IMR-90 (cell line): Measurements from ENCODE around the gene RHO. TPM values are rescaled to one million over a fixed set of nuclear protein-coding genes. Genes with fewer than 3 reads are reported as not detected.
A peak's percentile ranks its signal among the peaks of the same experiment; 100 is the strongest.
"Not testable (repeated sequence)": the region's sequence is repeated elsewhere in the genome, so short reads cannot be mapped to it uniquely, and the experiment has no call there.

Experiments used
- ATAC-seq: fragments of 200-7000 bp; cut with Tn5 transposase; 2 replicates; pipeline ENCODE4 v1.9.1; 2020; ENCODE audit warnings: low read depth, mild to moderate bottlenecking, moderate library complexity
- BruUV-seq: library from RNA; stranded (reverse); fragments of 400-500 nt; replicated peaks from 2 replicates; lab custom pipeline; 2021; lab: Mats Ljungman, UMichigan
- CTCF ChIA-PET: fragments of 300-600 bp; formaldehyde crosslinking; extraction: SDS; loops from one replicate; lab custom pipeline; 2021; ENCODE audit warnings: antibody characterized with exemption; lab: Yijun Ruan, JAX
- POLR2A ChIA-PET: fragments of 300-600 bp; sonication (Branson Sonifier 250); formaldehyde crosslinking; loops from one replicate; lab custom pipeline; 2022; ENCODE audit warnings: antibody characterized with exemption; ENCODE audit not compliant: unreplicated experiment; lab: Charles Lee
- DNase-seq: peaks from one replicate; pipeline ENCODE4 v3.0.0; 2013
- H2AFZ ChIP-seq: replicated peaks from 2 replicates; pipeline ENCODE3; 2013; ENCODE audit warnings: low read length, mild to moderate bottlenecking; ENCODE audit not compliant: poor library complexity
- H2AK5ac ChIP-seq: 2 replicates; pipeline ENCODE4 v1.6.1; 2013; ENCODE audit warnings: low read depth, low read length, inconsistent platforms
- H2AK9ac ChIP-seq: replicated peaks from 2 replicates; pipeline ENCODE3; 2013; ENCODE audit warnings: mild to moderate bottlenecking, low read depth, low read length, moderate library complexity; ENCODE audit not compliant: poor library complexity
- H2BK120ac ChIP-seq: 2 replicates; pipeline ENCODE4 v1.6.1; 2013; ENCODE audit warnings: low read depth, low read length, inconsistent platforms
- H2BK15ac ChIP-seq: 3 replicates; pipeline ENCODE4 v1.6.1; 2013; ENCODE audit warnings: low read depth, low read length, inconsistent platforms
- H2BK20ac ChIP-seq: 2 replicates; pipeline ENCODE4 v1.6.1; 2013; ENCODE audit warnings: low read depth, mild to moderate bottlenecking, inconsistent platforms, low read length, moderate library complexity
- H2BK5ac ChIP-seq: 2 replicates; pipeline ENCODE4 v1.6.1; 2013; ENCODE audit warnings: mild to moderate bottlenecking, low read depth, low read length, inconsistent platforms; ENCODE audit not compliant: poor library complexity, severe bottlenecking
- H3K14ac ChIP-seq: replicated peaks from 2 replicates; pipeline ENCODE4 v1.6.1; 2013; ENCODE audit warnings: low read depth, low read length, inconsistent platforms
- H3K18ac ChIP-seq: 2 replicates; pipeline ENCODE4 v1.6.1; 2013; ENCODE audit warnings: low read depth, low read length, control low read depth
- H3K23ac ChIP-seq: 2 replicates; pipeline ENCODE4 v1.6.1; 2013; ENCODE audit warnings: low read depth, low read length, inconsistent platforms
- H3K27ac ChIP-seq: 2 replicates; pipeline ENCODE4 v1.5.1; 2013; ENCODE audit warnings: mild to moderate bottlenecking, control low read depth, low read length; ENCODE audit not compliant: insufficient read depth
- H3K27me3 ChIP-seq: 2 replicates; pipeline ENCODE4 v1.6.1; 2013; ENCODE audit warnings: low read length; ENCODE audit not compliant: control insufficient read depth, insufficient read depth
- H3K36me3 ChIP-seq: 2 replicates; pipeline ENCODE4 v1.6.1; 2013; ENCODE audit warnings: low read length, mixed read lengths; ENCODE audit not compliant: control insufficient read depth, insufficient read depth
- H3K4ac ChIP-seq: 2 replicates; pipeline ENCODE4 v1.6.1; 2013; ENCODE audit warnings: low read depth, low read length, inconsistent platforms
- H3K4me1 ChIP-seq: 2 replicates; pipeline ENCODE4 v1.6.1; 2013; ENCODE audit warnings: low read length, mixed read lengths; ENCODE audit not compliant: control insufficient read depth, insufficient read depth
- H3K4me2 ChIP-seq: 2 replicates; pipeline ENCODE4 v1.6.1; 2013; ENCODE audit warnings: low read depth, mild to moderate bottlenecking, control low read depth, low read length, moderate library complexity
- H3K4me3 ChIP-seq: 2 replicates; pipeline ENCODE4 v1.5.1; 2013; ENCODE audit warnings: low read depth, mild to moderate bottlenecking, control low read depth, low read length, moderate library complexity; ENCODE audit not compliant: insufficient read depth
- H3K56ac ChIP-seq: 2 replicates; pipeline ENCODE4 v1.6.1; 2013; ENCODE audit warnings: low read length, inconsistent platforms; ENCODE audit not compliant: insufficient read depth; ENCODE audit errors: extremely low read depth
- H3K79me1 ChIP-seq, 2 experiments: 2 replicates each; pipeline ENCODE4 v1.6.1; 2013; ENCODE audit warnings: low read length in 2 of 2, inconsistent platforms in 1 of 2, low read depth in 1 of 2
- H3K9ac ChIP-seq: 2 replicates; pipeline ENCODE4 v1.6.1; 2013; ENCODE audit warnings: low read depth, low read length, control low read depth
- H3K9me1 ChIP-seq: 2 replicates; pipeline ENCODE4 v1.6.1; 2013; ENCODE audit warnings: low read length, inconsistent platforms; ENCODE audit not compliant: insufficient read depth
- H3K9me3 ChIP-seq: 2 replicates; pipeline ENCODE4 v1.6.1; 2013; ENCODE audit warnings: low read length; ENCODE audit not compliant: control insufficient read depth, insufficient read depth
- H4K20me1 ChIP-seq: 2 replicates; pipeline ENCODE4 v1.6.1; 2013; ENCODE audit warnings: low read length, inconsistent platforms; ENCODE audit not compliant: insufficient read depth
- H4K5ac ChIP-seq: 2 replicates; pipeline ENCODE4 v1.6.1; 2013; ENCODE audit warnings: mild to moderate bottlenecking, low read depth, low read length, control low read depth
- H4K8ac ChIP-seq, 2 experiments: 2 replicates each; pipeline ENCODE4 v1.6.1; 2013; ENCODE audit warnings: low read depth in 2 of 2, low read length in 2 of 2, control low read depth in 1 of 2, inconsistent platforms in 1 of 2
- H4K91ac ChIP-seq: 2 replicates; pipeline ENCODE4 v1.6.1; 2013; ENCODE audit warnings: low read depth, low read length, inconsistent platforms; ENCODE audit not compliant: insufficient read depth
- WGBS, 2 experiments: methylation state at CpG; one replicate each; pipeline versions ENCODE4 v1.1.5 to v1.1.7; 2013; ENCODE audit warnings: missing lambda C conversion rate in 2 of 2; ENCODE audit not compliant: insufficient read length in 1 of 2; ENCODE audit errors: extremely low coverage in 2 of 2; 5-methylcytosine and 5-hydroxymethylcytosine counted together
- dilution Hi-C: fragments of 300-500 bp; cut with HindIII; formaldehyde crosslinking; loops from one replicate; pipeline ENCODE4 v1.14.3; 2018; ENCODE audit warnings: low sequenced_read_pairs; ENCODE audit not compliant: unreplicated experiment
- in situ Hi-C: fragments of 300-500 bp; cut with MboI; formaldehyde crosslinking; loops from 3 replicates; pipeline ENCODE4 v1.14.3; 2019; ENCODE audit warnings: low sequenced_read_pairs, inconsistent platforms, mixed read lengths
- intact Hi-C: fragments of 100-400 bp; cut with micrococcal nuclease; formaldehyde crosslinking; loops from 2 replicates; pipeline ENCODE4 v1.10.0; 2022
- polyA plus RNA-seq, 3 experiments: library from polyadenylated mRNA; depleted of rRNA; stranded (reverse); fragments of >200 nt; gene quantifications; 2 replicates each; pipeline ENCODE4 v1.2.3, GENCODE V29; 2012; ENCODE audit warnings: low replicate concordance in 1 of 3
- total RNA-seq: library from RNA; depleted of rRNA; stranded (reverse); fragments of >200 nt; gene quantifications from 2 replicates; pipeline ENCODE4 v1.2.3, GENCODE V29; 2012

RHO gene
- total and polyA plus RNA-seq, 2 of the 4 experiments (the other 2 are of a cell fraction), result not detected

DNA sequence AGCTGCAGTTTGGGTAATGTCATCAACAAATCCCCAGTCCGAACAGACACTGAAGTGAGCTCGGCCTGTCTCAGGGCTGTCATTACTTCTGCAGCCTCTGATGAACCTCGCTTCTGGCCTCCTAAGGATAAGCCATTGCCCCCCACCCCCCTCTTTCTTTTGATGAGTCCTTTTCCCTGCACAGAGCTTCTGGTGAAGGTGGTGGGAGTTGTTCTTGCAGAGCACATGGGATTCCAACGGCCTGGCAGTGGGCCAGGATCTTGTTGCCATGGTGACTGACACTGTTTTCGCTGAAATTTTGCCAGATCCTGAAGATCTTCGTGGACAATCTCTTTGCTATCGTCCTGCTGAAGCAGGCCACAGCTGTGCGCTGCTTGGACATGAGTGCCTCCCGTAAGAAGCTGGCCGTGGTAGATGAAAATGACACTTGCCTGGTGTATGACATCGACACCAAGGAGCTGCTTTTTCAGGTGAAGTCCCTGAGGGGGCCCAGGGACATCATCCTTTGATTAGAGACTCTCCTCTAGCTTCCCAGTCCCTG lies 47.1 kb upstream of the RHO start:
- H3K4ac ChIP-seq, H3K79me1 ChIP-seq, H3K56ac ChIP-seq, H3K27me3 ChIP-seq, H2AK5ac ChIP-seq, H3K4me3 ChIP-seq, H2BK15ac ChIP-seq, ATAC-seq, dilution Hi-C loops, H3K27ac ChIP-seq, H3K9me3 ChIP-seq, H4K8ac ChIP-seq, H2BK5ac ChIP-seq, H3K18ac ChIP-seq, H2BK120ac ChIP-seq, H4K20me1 ChIP-seq, BruUV-seq, H2AK9ac ChIP-seq, H4K5ac ChIP-seq, POLR2A ChIA-PET, H3K9ac ChIP-seq, H3K14ac ChIP-seq, H3K23ac ChIP-seq, intact Hi-C loops, H4K91ac ChIP-seq, H3K4me2 ChIP-seq, H2AFZ ChIP-seq, H2BK20ac ChIP-seq: not testable (repeated sequence)
- in situ Hi-C loops, result loop anchor here (5.0 kb wide), 1 partner anchor 94 kb away; no protein-coding TSS in a partner anchor
- peaks cover 12% of the 10 kb centered on the region for H3K4me1 ChIP-seq
- CTCF ChIA-PET, result interaction anchor here (2.2 kb wide), 1 partner anchor 98 kb away, joined by 5 read pairs; no protein-coding TSS in a partner anchor
- peak; percentile 18 for DNase-seq
- WGBS, 2 experiments, result no CpG with 5 or more reads among the region's 11 CpGs
- H3K36me3 ChIP-seq, result peaks cover 16% of the 10 kb centered on the region; the same call in 1 of the 2 replicates
- peaks cover 19% of the 10 kb centered on the region for H3K9me1 ChIP-seq
